Left ventricle myocardium inferior (tissue), 1 donor: ENCODE data around the gene OR10H3. TPM values are rescaled to one million over a fixed set of nuclear protein-coding genes. Genes with fewer than 3 reads are reported as not detected.

ENCODE experiments used
- DNase-seq: peaks from one replicate; pipeline ENCODE4 v3.0.0-alpha.2; 2020
- H3K27ac ChIP-seq: fragments of 200-600 bp; replicated peaks from 2 replicates; pipeline ENCODE4 v1.8.0; 2021
- H3K27me3 ChIP-seq: fragments of 200-600 bp; 2 replicates; pipeline ENCODE4 v1.8.0; 2021; ENCODE audit warnings: low read depth
- H3K36me3 ChIP-seq: fragments of 200-600 bp; 2 replicates; pipeline ENCODE4 v1.8.0; 2021
- H3K4me1 ChIP-seq: fragments of 200-600 bp; 2 replicates; pipeline ENCODE4 v1.8.0; 2021
- H3K4me3 ChIP-seq: fragments of 200-600 bp; 2 replicates; pipeline ENCODE4 v1.8.0; 2021; ENCODE audit warnings: mild to moderate bottlenecking, moderate library complexity
- H3K9me3 ChIP-seq: fragments of 200-600 bp; replicated peaks from 2 replicates; pipeline ENCODE4 v1.8.0; 2021
- intact Hi-C: fragments of 100-400 bp; cut with micrococcal nuclease; formaldehyde crosslinking; loops from one replicate; pipeline ENCODE4 v1.11.0; 2022
- total RNA-seq: library from RNA; stranded (reverse); fragmentation: NEBNext Ultra II Directional; extraction: Animal tissue kit (Norgen Biotek cat#: 25700); gene quantifications from one replicate; pipeline ENCODE4 v1.2.1, GENCODE V29; 2021
- TF ChIP-seq, protein P1 (sequence below): fragments of 200-600 bp; IDR thresholded peaks from 2 replicates; pipeline ENCODE4 v1.8.0; 2021; ENCODE audit warnings: antibody characterized with exemption, mild to moderate bottlenecking, borderline replicate concordance
- donor health status: DM: no; HTN: yes; CAD: no; lungs with severe emphysema.

Gene OR10H3
- total RNA-seq, 1 donor from 2014 or later: not detected

DNA sequence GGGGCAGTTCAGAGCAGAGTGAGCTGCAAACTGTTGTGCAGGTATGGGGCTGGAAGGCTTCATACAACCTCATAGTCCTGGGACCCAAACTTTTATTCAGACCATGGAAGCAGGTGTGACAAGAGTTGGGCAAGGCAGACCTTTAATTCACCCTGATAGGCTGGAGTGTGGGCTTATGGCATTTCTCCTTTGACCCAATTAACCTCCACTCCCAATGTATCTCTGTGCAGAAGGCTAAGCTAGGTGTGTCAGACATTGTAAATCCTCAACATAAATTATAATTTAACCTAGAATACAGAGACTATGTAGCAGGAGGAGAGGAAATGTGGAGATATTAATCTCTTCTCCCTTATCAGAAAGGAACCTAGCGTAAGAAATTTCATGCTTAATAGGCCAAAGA is 22.1 kb upstream of the OR10H3 start:
- no peak overlapping the region for H3K27ac ChIP-seq
- H3K27me3 ChIP-seq: peaks cover 43% of the 10 kb centered on the region
- H3K9me3 ChIP-seq: peaks cover 11% of the 10 kb centered on the region
- TF ChIP-seq, protein P1, sequence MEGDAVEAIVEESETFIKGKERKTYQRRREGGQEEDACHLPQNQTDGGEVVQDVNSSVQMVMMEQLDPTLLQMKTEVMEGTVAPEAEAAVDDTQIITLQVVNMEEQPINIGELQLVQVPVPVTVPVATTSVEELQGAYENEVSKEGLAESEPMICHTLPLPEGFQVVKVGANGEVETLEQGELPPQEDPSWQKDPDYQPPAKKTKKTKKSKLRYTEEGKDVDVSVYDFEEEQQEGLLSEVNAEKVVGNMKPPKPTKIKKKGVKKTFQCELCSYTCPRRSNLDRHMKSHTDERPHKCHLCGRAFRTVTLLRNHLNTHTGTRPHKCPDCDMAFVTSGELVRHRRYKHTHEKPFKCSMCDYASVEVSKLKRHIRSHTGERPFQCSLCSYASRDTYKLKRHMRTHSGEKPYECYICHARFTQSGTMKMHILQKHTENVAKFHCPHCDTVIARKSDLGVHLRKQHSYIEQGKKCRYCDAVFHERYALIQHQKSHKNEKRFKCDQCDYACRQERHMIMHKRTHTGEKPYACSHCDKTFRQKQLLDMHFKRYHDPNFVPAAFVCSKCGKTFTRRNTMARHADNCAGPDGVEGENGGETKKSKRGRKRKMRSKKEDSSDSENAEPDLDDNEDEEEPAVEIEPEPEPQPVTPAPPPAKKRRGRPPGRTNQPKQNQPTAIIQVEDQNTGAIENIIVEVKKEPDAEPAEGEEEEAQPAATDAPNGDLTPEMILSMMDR: no peak
- intact Hi-C loops: no loop called here
- no peaks in the 10 kb centered on the region for H3K36me3 ChIP-seq
- no peaks in the 10 kb centered on the region for H3K4me1 ChIP-seq
- no peak overlapping the region for H3K4me3 ChIP-seq
- no peak for DNase-seq

DNA sequence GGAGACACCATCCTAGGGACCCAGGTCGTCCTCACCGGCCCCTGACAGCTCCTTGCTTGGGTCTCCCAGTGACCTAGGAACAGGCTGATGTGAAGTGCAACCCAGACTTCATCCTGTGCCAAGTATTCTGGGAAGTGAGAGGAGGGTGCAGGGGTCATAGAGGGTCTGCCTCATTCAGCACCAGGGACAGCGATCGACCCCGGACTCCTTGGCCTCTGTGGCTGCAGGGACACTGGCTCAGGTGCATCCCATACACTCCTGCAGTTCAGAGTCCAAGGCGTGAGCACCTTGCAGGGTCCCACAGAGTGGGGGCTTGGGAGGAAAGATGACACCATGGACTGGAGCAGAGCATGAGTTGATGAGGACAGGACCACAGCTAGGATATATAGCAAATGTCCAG is 20.0 kb upstream of the OR10H3 start:
- Histone ChIP-seq H3K9me3 (peaks cover 6% of the 10 kb centered on the region), H3K4me1 (no peaks in the 10 kb centered on the region), H3K36me3 (no peaks in the 10 kb centered on the region), H3K4me3 (no peak overlapping the region), H3K27me3 (peaks cover 58% of the 10 kb centered on the region), H3K27ac (no peak overlapping the region)
- no peak for DNase-seq
- intact Hi-C loops: no loop called here
- TF ChIP-seq, protein P1: no peak

DNA sequence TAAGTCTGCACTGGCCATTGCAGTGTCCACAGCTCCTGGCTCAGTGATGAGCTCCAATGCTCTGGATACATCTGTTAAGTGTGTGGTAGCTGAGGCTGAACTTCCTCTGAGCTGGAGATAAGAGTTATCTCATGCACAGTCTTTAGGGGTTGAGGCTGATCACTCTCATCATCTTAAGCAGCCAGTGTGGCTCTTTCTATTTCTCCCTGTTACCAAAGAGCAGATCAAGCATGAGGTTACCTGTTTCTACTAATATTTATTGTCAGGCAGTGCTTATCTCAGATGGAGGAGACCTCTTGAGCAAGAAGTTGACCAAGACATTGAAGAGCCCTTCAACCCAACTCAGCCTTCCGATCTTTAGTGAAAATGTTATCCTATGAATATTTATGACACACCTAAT is 16.5 kb upstream of the OR10H3 start:
- TF ChIP-seq, protein P1: no peak
- Histone ChIP-seq H3K27ac (no peak overlapping the region), H3K36me3 (no peaks in the 10 kb centered on the region), H3K4me3 (no peak overlapping the region), H3K27me3 (peaks cover 85% of the 10 kb centered on the region), H3K4me1 (no peaks in the 10 kb centered on the region), H3K9me3 (peaks cover 6% of the 10 kb centered on the region)
- DNase-seq: no peak
- intact Hi-C loops: no loop called here

DNA sequence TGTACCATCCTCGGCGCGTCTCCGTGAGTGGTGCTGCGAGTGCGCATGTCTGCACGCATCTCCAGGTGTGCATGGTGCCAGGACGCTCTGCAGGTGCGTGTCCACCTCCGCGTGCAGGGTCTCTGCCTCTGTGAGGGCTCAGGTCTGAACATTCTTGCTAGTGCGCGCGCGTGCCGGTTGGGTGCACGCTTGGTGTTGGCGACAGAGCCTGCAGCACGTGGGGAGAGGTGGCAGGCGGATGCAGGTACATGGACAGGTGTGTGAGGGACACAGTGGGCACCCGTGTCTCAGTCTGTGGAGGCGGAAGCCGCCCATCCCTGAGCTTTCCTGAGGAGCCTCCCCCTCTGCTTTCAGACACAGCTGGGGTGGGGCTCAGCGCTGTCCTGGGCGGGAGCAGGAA is 14.8 kb upstream of the OR10H3 start:
- H3K27me3 ChIP-seq: peaks cover 88% of the 10 kb centered on the region
- TF ChIP-seq, protein P1: no peak

DNA sequence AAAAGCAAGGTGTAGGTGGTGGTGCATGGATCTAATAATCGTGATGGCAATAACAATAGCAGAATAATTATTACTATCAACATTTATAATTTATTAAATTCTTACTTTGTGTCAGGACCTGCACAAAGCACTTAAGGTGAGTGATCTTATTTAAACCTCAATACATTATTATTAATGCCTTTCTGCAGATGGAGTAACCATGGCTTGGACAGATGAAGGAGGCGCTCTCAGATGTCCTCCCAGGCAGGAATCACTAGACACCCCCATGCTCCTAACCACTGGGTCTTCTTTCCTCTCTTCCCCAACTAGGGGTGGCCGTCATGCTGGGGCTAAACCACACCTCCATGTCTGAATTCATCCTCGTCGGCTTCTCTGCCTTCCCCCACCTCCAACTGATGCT is 10.1 kb upstream of the OR10H3 start, which contains the start of gene OR10H2:
TSS of gene OR10H2 (plus strand) at position 301 of the 400 bp plus-strand sequence. CDS start at position 321, 20 bp downstream.
- Histone ChIP-seq H3K4me1 (peaks cover 3% of the 10 kb centered on the region), H3K36me3 (no peaks in the 10 kb centered on the region), H3K4me3 (no peak within 1 kb of the TSS), H3K9me3 (peaks cover 11% of the 10 kb centered on the region), H3K27ac (no peak within 1 kb of the TSS), H3K27me3 (peaks cover 60% of the 10 kb centered on the region)
- no peak for DNase-seq
- intact Hi-C loops: no loop called here
- TF ChIP-seq, protein P1: no peak

More for the DNA sequence above, 14.8 kb upstream of the OR10H3 start:
- no peaks in the 10 kb centered on the region for H3K36me3 ChIP-seq
- no peaks in the 10 kb centered on the region for H3K4me1 ChIP-seq
- no peak for DNase-seq
- intact Hi-C loops: no loop called here
- peaks cover 6% of the 10 kb centered on the region for H3K9me3 ChIP-seq
- H3K4me3 ChIP-seq: no peak overlapping the region
- H3K27ac ChIP-seq: no peak overlapping the region
